Esophagus squamous epithelium (tissue), 5 donors: ENCODE results near the gene ACTG1. TPM values are rescaled to one million over a fixed set of nuclear protein-coding genes. Genes with fewer than 3 reads are reported as not detected.

Experiments
- DNase-seq: peaks from one replicate; lab custom pipeline; 2025; lab: John Stamatoyannopoulos, UW
- H3K27ac ChIP-seq, 4 donors: fragments of 200-600 bp; sonication (generic); one replicate each; pipeline ENCODE4 v1.5.1; 2016 to 2019; ENCODE audit warnings: mild to moderate bottlenecking in 1 of 4
- H3K27me3 ChIP-seq, 4 donors: fragments of 200-600 bp; sonication (generic); 1 replicate in 3 of 4; 2 replicates in 1 of 4; pipeline versions ENCODE4 v1.5.1 to v1.6.0; 2017 to 2021; ENCODE audit warnings: antibody characterized with exemption in 1 of 4
- H3K36me3 ChIP-seq, 3 donors: fragments of 200-600 bp; sonication (generic); one replicate each; pipeline ENCODE4 v1.5.1; 2016 to 2019
- H3K4me1 ChIP-seq, 3 donors: fragments of 200-600 bp; sonication (generic); one replicate each; pipeline ENCODE4 v1.5.1; 2017 to 2019
- H3K4me3 ChIP-seq, 4 donors: fragments of 200-600 bp; sonication (generic); 1 replicate in 3 of 4; 2 replicates in 1 of 4; pipeline ENCODE4 v1.5.1; 2016 to 2019; ENCODE audit warnings: mild to moderate bottlenecking in 2 of 4, moderate library complexity in 1 of 4
- H3K9me3 ChIP-seq, 3 donors: fragments of 200-600 bp; sonication (generic); one replicate each; pipeline ENCODE4 v1.5.1; 2016 to 2019
- CTCF ChIP-seq, 6 experiments: fragments of 450-650 bp in 4 of 6; fragments of 200-600 bp in 2 of 6; sonication (generic) in 2 of 6; IDR thresholded peaks; one replicate each; pipeline ENCODE4 v1.5.1; 2016 to 2019; ENCODE audit warnings: antibody characterized with exemption in 6 of 6, mild to moderate bottlenecking in 4 of 6, moderate library complexity in 4 of 6
- POLR2A ChIP-seq, 4 donors: fragments of 450-650 bp; IDR thresholded peaks; one replicate each; pipeline ENCODE4 v1.6.1; 2017; ENCODE audit warnings: antibody characterized with exemption in 4 of 4, mild to moderate bottlenecking in 4 of 4, moderate library complexity in 3 of 4
- WGBS, 2 donors: methylation state at CpG; one replicate each; pipeline ENCODE4 v1.1.5; 2018; 5-methylcytosine and 5-hydroxymethylcytosine counted together
- intact Hi-C: fragments of 100-400 bp; cut with DNase I; formaldehyde crosslinking; loops from one replicate; pipeline ENCODE4 v1.15.0; 2022
- total RNA-seq, 4 donors: library from RNA; depleted of rRNA; stranded (reverse); fragments of >200 nt; gene quantifications; one replicate each; pipeline ENCODE4 v1.1.0, GENCODE V29; 2016
- donor health status: DM: yes; HTN: yes; CAD: no.

ACTG1 gene
- total RNA-seq, 4 donors from 2014 or later, result 3,349 to 6,664 (median 4,433) TPM

- no peak for DNase-seq
- no peaks in the 10 kb centered on the region for H3K9me3 ChIP-seq
- H3K27me3 ChIP-seq, result peaks cover 0 to 11% (median 0%) of the 10 kb centered on the region in 4 donors
- no peak overlapping the region for H3K27ac ChIP-seq
- H3K4me1 ChIP-seq, result no peaks in the 10 kb centered on the region
- H3K4me3 ChIP-seq, result no peak overlapping the region
- H3K36me3 ChIP-seq, result no peaks in the 10 kb centered on the region
- 56 to 79% methylated on average over 6 to 11 of the region's 12 CpGs for WGBS, 2 donors
- no peak for TF ChIP-seq POLR2A (IDR thresholded peaks at IDR 0.05)
- no peak for TF ChIP-seq CTCF (IDR thresholded peaks at IDR 0.05)
- intact Hi-C loops, result no loop called here
These were observed 10.1 kb downstream of the ACTG1 start for GRCh38 chr17:81502471-81503017.

GRCh38 chr17:81500047-81500446 is 12.6 kb downstream of the ACTG1 start:
- Histone ChIP-seq H3K4me3 (no peak overlapping the region), H3K9me3 (no peaks in the 10 kb centered on the region), H3K27ac (no peak overlapping the region), H3K4me1 (no peaks in the 10 kb centered on the region), H3K36me3 (no peaks in the 10 kb centered on the region), H3K27me3 (peaks cover 0 to 13% (median 0%) of the 10 kb centered on the region in 4 donors)
- intact Hi-C loops, result no loop called here
- 51 to 86% methylated on average over 1 to 6 of the region's 7 CpGs for WGBS, 2 donors
- TF ChIP-seq CTCF (IDR thresholded peaks at IDR 0.05) (no peak), POLR2A (IDR thresholded peaks at IDR 0.05) (no peak)
- DNase-seq, result no peak

GRCh38 chr17:81499601-81499970 is 13.0 kb downstream of the ACTG1 start:
- H3K9me3 ChIP-seq, result no peaks in the 10 kb centered on the region
- no peak for TF ChIP-seq CTCF (IDR thresholded peaks at IDR 0.05)
- TF ChIP-seq POLR2A (IDR thresholded peaks at IDR 0.05), result no peak
- intact Hi-C loops, result no loop called here
- H3K4me3 ChIP-seq, result no peak overlapping the region
- no peak for DNase-seq
- H3K4me1 ChIP-seq, result no peaks in the 10 kb centered on the region
- H3K27me3 ChIP-seq, result peaks cover 0 to 17% (median 0%) of the 10 kb centered on the region in 4 donors
- no peak overlapping the region for H3K27ac ChIP-seq
- 40% methylated on average over 3 of the region's 12 CpGs; no CpG with 5 or more reads in 1 of the 2 donors for WGBS, 2 donors
- H3K36me3 ChIP-seq, result no peaks in the 10 kb centered on the region

DNA sequence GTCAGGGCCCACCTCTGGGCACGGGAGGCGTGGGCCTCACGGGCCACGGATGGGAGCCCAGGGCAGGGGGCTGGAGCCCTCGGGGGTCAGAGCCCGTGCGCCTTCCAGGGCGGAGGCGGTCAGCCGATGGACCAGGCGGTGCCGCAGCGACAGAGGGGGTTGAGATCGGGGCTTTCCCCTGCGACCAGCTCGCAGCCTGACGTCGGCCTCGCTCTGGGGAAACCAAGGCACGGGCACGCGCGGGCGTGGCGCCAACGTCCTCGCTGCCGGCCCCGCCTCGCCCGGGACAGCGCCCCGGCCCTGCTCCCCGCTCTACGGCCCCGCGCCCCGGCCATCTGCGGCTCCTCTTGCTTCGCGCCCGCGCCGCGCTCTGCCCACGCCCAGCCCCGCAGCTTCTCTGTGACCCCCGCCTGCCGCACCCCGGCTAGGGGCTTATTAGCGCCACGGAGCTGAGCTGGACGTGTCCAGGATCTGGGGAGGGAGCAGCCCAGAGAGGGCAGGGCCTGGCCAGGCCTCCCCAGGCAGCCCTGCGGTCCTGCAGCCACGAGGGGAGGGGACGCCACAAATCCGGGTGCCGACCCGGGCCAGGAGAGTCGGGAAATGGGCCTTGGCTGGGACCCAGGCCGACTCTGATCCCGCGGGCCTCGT is 13.5 kb downstream of the ACTG1 start:
- no peak overlapping the region for H3K4me3 ChIP-seq
- TF ChIP-seq POLR2A (IDR thresholded peaks at IDR 0.05) (no peak), CTCF (IDR thresholded peaks at IDR 0.05) (no peak)
- no peak for DNase-seq
- intact Hi-C loops, result no loop called here
- no peaks in the 10 kb centered on the region for H3K9me3 ChIP-seq
- H3K36me3 ChIP-seq, result no peaks in the 10 kb centered on the region
- 72% methylated on average over 16 of the region's 64 CpGs; no CpG with 5 or more reads in 1 of the 2 donors for WGBS, 2 donors
- H3K27me3 ChIP-seq, result peaks cover 0 to 18% (median 0%) of the 10 kb centered on the region in 4 donors
- H3K27ac ChIP-seq, result no peak overlapping the region
- no peaks in the 10 kb centered on the region for H3K4me1 ChIP-seq

DNA sequence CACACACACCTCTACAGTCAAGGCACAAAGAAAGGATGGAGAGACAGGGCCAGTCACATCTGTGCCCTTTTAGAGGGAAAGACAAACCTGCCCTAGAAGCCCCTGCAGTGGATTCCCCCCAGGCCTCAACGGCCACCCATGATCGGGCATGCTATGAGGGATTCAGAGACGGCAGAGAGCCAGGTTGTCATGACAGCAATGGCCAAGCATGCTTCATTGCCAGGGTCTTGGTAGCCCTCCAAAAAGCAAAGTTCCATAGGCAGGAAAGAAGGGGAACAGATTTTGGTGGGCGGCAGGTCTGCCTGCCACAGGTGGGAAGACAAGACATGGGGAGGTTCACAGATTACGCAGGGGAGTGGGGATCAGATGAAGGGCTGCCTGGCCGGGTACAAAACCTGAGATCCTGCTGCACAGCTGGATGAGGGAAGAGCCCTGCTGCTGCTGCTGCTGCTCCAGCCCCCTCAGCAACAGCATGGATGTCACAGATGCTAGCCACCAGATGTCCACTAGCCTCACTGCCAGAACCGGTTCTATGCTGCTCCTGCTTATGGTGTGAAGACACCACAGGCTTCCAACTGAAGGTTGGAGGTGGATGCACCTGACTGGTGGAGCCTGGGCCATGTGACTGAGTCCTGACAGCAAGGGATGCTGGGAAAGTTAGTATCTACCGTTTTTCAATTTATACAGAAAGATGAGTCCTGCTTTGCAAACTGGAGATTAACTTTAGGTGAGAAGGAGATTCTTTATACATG is 17.8 kb downstream of the ACTG1 start:
- intact Hi-C loops, result no loop called here
- WGBS, 2 donors, result 37 to 41% methylated on average over 7 to 8 of the region's 8 CpGs
- Histone ChIP-seq H3K4me1 (no peaks in the 10 kb centered on the region), H3K9me3 (no peaks in the 10 kb centered on the region), H3K4me3 (no peak overlapping the region), H3K27ac (no peak overlapping the region), H3K27me3 (peaks cover 0 to 32% (median 0%) of the 10 kb centered on the region in 4 donors), H3K36me3 (no peaks in the 10 kb centered on the region)
- TF ChIP-seq POLR2A (IDR thresholded peaks at IDR 0.05) (no peak), CTCF (IDR thresholded peaks at IDR 0.05) (no peak)
- no peak for DNase-seq
